Keratinocyte (primary cell): ENCODE data around the gene ADAMTS17. TPM values are rescaled to one million over a fixed set of nuclear protein-coding genes. Genes with fewer than 3 reads are reported as not detected.

Source experiments
- DNase-seq: peaks from one replicate; pipeline ENCODE4 v3.0.0-alpha.2; 2011; ENCODE audit warnings: low read depth, missing footprints, low spot score
- FAIRE-seq: peaks from 2 replicates; lab custom pipeline; 2011; peaks lifted over from hg19 to GRCh38; lab: Jason Lieb, UNC
- H2AFZ ChIP-seq: 2 replicates; pipeline ENCODE4 v1.6.0; 2012; ENCODE audit warnings: low read length, control low read depth, inconsistent platforms; ENCODE audit not compliant: control insufficient read depth
- H3K27ac ChIP-seq: 2 replicates; pipeline ENCODE4 v1.5.1; 2011; ENCODE audit warnings: low read length; ENCODE audit not compliant: control insufficient read depth, insufficient read depth
- H3K27me3 ChIP-seq: 3 replicates; pipeline ENCODE4 v1.6.0; 2011; ENCODE audit warnings: low read length; ENCODE audit not compliant: control insufficient read depth, insufficient read depth; ENCODE audit errors: extremely low read depth
- H3K36me3 ChIP-seq, 2 experiments: 2 replicates in 1 of 2; 3 replicates in 1 of 2; pipeline ENCODE4 v1.5.1; 2011; ENCODE audit warnings: low read length in 2 of 2, mild to moderate bottlenecking in 1 of 2; ENCODE audit not compliant: control insufficient read depth in 2 of 2, insufficient read depth in 2 of 2; ENCODE audit errors: extremely low read depth in 1 of 2
- H3K4me1 ChIP-seq: 3 replicates; pipeline ENCODE4 v1.5.1; 2011; ENCODE audit warnings: low read length; ENCODE audit not compliant: control insufficient read depth, insufficient read depth; ENCODE audit errors: extremely low read depth
- H3K4me2 ChIP-seq: 3 replicates; pipeline ENCODE4 v1.6.0; 2011; ENCODE audit warnings: low read depth, low read length; ENCODE audit not compliant: control insufficient read depth, insufficient read depth; ENCODE audit errors: extremely low read depth
- H3K4me3 ChIP-seq, 3 experiments: fragments of 200-600 bp in 1 of 3; sonication (generic) in 1 of 3; 2 replicates in 2 of 3; 3 replicates in 1 of 3; pipeline ENCODE4 v1.5.1; 2011 to 2016; ENCODE audit warnings: low read length in 3 of 3, mild to moderate bottlenecking in 3 of 3, control low read depth in 2 of 3, inconsistent platforms in 1 of 3, low read depth in 1 of 3, mixed read lengths in 1 of 3, mixed run types in 1 of 3, moderate library complexity in 1 of 3; ENCODE audit not compliant: control insufficient read depth in 2 of 3, insufficient read depth in 2 of 3; ENCODE audit errors: extremely low read depth in 1 of 3
- H3K79me2 ChIP-seq: 2 replicates; pipeline ENCODE4 v1.6.0; 2012; ENCODE audit warnings: low read length; ENCODE audit not compliant: control insufficient read depth, insufficient read depth
- H3K9ac ChIP-seq: 3 replicates; pipeline ENCODE4 v1.6.0; 2011; ENCODE audit warnings: low read length; ENCODE audit not compliant: control insufficient read depth, insufficient read depth; ENCODE audit errors: extremely low read depth
- H3K9me1 ChIP-seq: 3 replicates; pipeline ENCODE4 v1.6.0; 2011; ENCODE audit warnings: low read length; ENCODE audit not compliant: control insufficient read depth, insufficient read depth; ENCODE audit errors: extremely low read depth
- H3K9me3 ChIP-seq: 2 replicates; pipeline ENCODE4 v1.5.1; 2012; ENCODE audit warnings: low read depth, low read length; ENCODE audit not compliant: control insufficient read depth
- H4K20me1 ChIP-seq: 3 replicates; pipeline ENCODE4 v1.6.0; 2011; ENCODE audit warnings: low read length; ENCODE audit not compliant: control insufficient read depth, insufficient read depth; ENCODE audit errors: extremely low read depth
- CTCF ChIP-seq, 3 experiments: IDR thresholded peaks in 1 of 3; conservative IDR thresholded peaks in 1 of 3; optimal IDR thresholded peaks in 1 of 3; 2 replicates in 2 of 3; 3 replicates in 1 of 3; pipeline versions ENCODE3 to v1.5.1; 2011; ENCODE audit warnings: low read length in 3 of 3, mild to moderate bottlenecking in 3 of 3, moderate library complexity in 2 of 3, control low read depth in 1 of 3, inconsistent platforms in 1 of 3; ENCODE audit not compliant: insufficient read depth in 2 of 3; ENCODE audit errors: extremely low read depth in 1 of 3
- EZH2 ChIP-seq: IDR thresholded peaks from one replicate; pipeline ENCODE4 v1.6.1; 2012; ENCODE audit warnings: inconsistent platforms, mild to moderate bottlenecking, low read length, moderate library complexity
- dilution Hi-C: fragments of 300-500 bp; cut with MboI; formaldehyde crosslinking; loops from one replicate; pipeline ENCODE4 v1.7.0; 2020; ENCODE audit warnings: low sequenced_read_pairs; ENCODE audit not compliant: extremely low pct_ligation_motif_present
- polyA plus RNA-seq, 5 experiments: library from polyadenylated mRNA; depleted of rRNA in 3 of 5; stranded (reverse) in 3 of 5; stranded (forward) in 1 of 5; unstranded in 1 of 5; fragments of >200 nt; gene quantifications; 1 replicate in 1 of 5; 2 replicates in 3 of 5; 3 replicates in 1 of 5; pipeline versions ENCODE4 v1.2.1 to v1.2.3, GENCODE V29; 2011 to 2012; ENCODE audit warnings: missing spikeins in 2 of 5, low read depth in 1 of 5, low replicate concordance in 1 of 5

Gene ADAMTS17
- polyA plus RNA-seq, 1 donor (not counting 4 experiments of a cell fraction or from before 2014, with no cell fraction given): 0.18 TPM

- H3K27ac ChIP-seq: peak overlapping the region; percentile 76
- no peaks in the 10 kb centered on the region for H3K36me3 ChIP-seq
- no peaks in the 10 kb centered on the region for H3K9me1 ChIP-seq
- peak overlapping the region; percentile 86 for H3K9ac ChIP-seq
- H3K4me3 ChIP-seq: peak overlapping the region in 1 of 3 experiments; percentile 88
- TF ChIP-seq EZH2 (no peak), CTCF (optimal IDR thresholded peaks at IDR 0.05 in 1 of 3, IDR thresholded peaks at IDR 0.05 in 1 of 3, conservative IDR thresholded peaks at IDR 0.05 in 1 of 3; ENCODE audit: extremely low read depth in 1 of 3, insufficient read depth in 2 of 3, low read length in 3 of 3) (no peak)
- no peaks in the 10 kb centered on the region for H3K79me2 ChIP-seq
- H3K9me3 ChIP-seq: no peaks in the 10 kb centered on the region
- H3K4me1 ChIP-seq: peaks cover 23% of the 10 kb centered on the region
- FAIRE-seq: no peak
- no peak for DNase-seq
- H3K27me3 ChIP-seq: peaks cover 6% of the 10 kb centered on the region
- no peaks in the 10 kb centered on the region for H4K20me1 ChIP-seq
- dilution Hi-C loops: no loop called here
- peak overlapping the region; percentile 77 for H2AFZ ChIP-seq
- H3K4me2 ChIP-seq: peak overlapping the region; percentile 93
These were observed 8.9 kb upstream of the ADAMTS17 start for GRCh38 chr15:100350434-100351226.

GRCh38 chr15:100349696-100350433, 8.1 kb upstream of the ADAMTS17 start:
- dilution Hi-C loops: no loop called here
- H3K4me2 ChIP-seq: peak overlapping the region; percentile 93
- H3K4me3 ChIP-seq: peak overlapping the region; percentile 47 to 88 (median 82)

More at GRCh38 chr15:100349696-100350433, 8.1 kb upstream of the ADAMTS17 start:
- H3K27me3 ChIP-seq: no peaks in the 10 kb centered on the region
- peaks cover 23% of the 10 kb centered on the region for H3K4me1 ChIP-seq
- no peaks in the 10 kb centered on the region for H3K36me3 ChIP-seq
- no peaks in the 10 kb centered on the region for H3K79me2 ChIP-seq
- no peak for TF ChIP-seq EZH2
- TF ChIP-seq CTCF (optimal IDR thresholded peaks at IDR 0.05 in 1 of 3, IDR thresholded peaks at IDR 0.05 in 1 of 3, conservative IDR thresholded peaks at IDR 0.05 in 1 of 3; ENCODE audit: extremely low read depth in 1 of 3, insufficient read depth in 2 of 3, low read length in 3 of 3): peak; percentile 83 to 94 (median 90)
- H3K9ac ChIP-seq: peak overlapping the region; percentile 86
- DNase-seq (peak; percentile 28), FAIRE-seq (peak; percentile 69)
- no peaks in the 10 kb centered on the region for H3K9me3 ChIP-seq
- peak overlapping the region; percentile 97 for H2AFZ ChIP-seq
- H3K9me1 ChIP-seq: no peaks in the 10 kb centered on the region
- H3K27ac ChIP-seq: peak overlapping the region; percentile 76
- H4K20me1 ChIP-seq: no peaks in the 10 kb centered on the region
